ENCODE data around the gene HSBP1.

- TF ChIP-seq ESRRA (CRISPR knock-in tag; IDR thresholded peaks at IDR 0.05; ENCODE audit: low read depth) (no peak), KLF16 (CRISPR knock-in tag; IDR thresholded peaks at IDR 0.05) (no peak), FOXP4 (CRISPR knock-in tag; IDR thresholded peaks at IDR 0.05) (no peak), GRHL1 (CRISPR knock-in tag; conservative IDR thresholded peaks at IDR 0.05) (no peak), SAP130 (CRISPR knock-in tag; IDR thresholded peaks at IDR 0.05; ENCODE audit: low read depth) (no peak), BRCA1 (CRISPR knock-in tag; IDR thresholded peaks at IDR 0.05) (no peak), PBX3 (CRISPR knock-in tag; IDR thresholded peaks at IDR 0.05; ENCODE audit: borderline replicate concordance) (no peak)
- TF ChIP-seq, protein P1, sequence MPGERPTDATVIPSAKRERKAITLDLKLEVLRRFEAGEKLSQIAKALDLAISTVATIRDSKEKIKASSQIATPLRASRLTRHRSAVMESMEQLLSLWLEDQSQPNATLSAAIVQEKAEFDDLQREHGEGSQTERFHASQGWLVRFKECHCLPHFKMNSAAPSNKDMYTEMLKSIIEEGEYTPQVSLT (CRISPR knock-in tag; IDR thresholded peaks at IDR 0.05; ENCODE audit: borderline replicate concordance, low read depth) = no peak
- TF ChIP-seq, protein P2, sequence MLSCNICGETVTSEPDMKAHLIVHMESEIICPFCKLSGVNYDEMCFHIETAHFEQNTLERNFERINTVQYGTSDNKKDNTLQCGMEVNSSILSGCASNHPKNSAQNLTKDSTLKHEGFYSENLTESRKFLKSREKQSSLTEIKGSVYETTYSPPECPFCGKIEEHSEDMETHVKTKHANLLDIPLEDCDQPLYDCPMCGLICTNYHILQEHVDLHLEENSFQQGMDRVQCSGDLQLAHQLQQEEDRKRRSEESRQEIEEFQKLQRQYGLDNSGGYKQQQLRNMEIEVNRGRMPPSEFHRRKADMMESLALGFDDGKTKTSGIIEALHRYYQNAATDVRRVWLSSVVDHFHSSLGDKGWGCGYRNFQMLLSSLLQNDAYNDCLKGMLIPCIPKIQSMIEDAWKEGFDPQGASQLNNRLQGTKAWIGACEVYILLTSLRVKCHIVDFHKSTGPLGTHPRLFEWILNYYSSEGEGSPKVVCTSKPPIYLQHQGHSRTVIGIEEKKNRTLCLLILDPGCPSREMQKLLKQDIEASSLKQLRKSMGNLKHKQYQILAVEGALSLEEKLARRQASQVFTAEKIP (CRISPR knock-in tag; IDR thresholded peaks at IDR 0.05; ENCODE audit: borderline replicate concordance) = no peak
These were observed 37.5 kb downstream of the HSBP1 start for GRCh38 chr16:83845263-83845662.
